K562 (cell line): ENCODE data around the gene CNOT4. TPM values are rescaled to one million over a fixed set of nuclear protein-coding genes. Genes with fewer than 3 reads are reported as not detected.

Experiments
- ZNF785 ChIP-seq: fragments of 250-450 bp; sonication (Bioruptor Pico); IDR thresholded peaks from 2 replicates; pipeline ENCODE4 v1.4.0; 2020; ENCODE audit warnings: mild to moderate bottlenecking
- polyA plus RNA-seq, 8 experiments: library from polyadenylated mRNA; depleted of rRNA in 4 of 8; stranded (reverse) in 5 of 8; unstranded in 3 of 8; fragments of >200 nt; fragmentation: Nextera tagmentation in 2 of 8; fragmentation: Illumina TruSeq in 1 of 8; extraction: Ambion mirVana in 2 of 8; extraction: Trizol in 1 of 8; gene quantifications; 2 replicates each; pipeline versions ENCODE4 v1.2.1 to v1.2.3, GENCODE V29; 2011 to 2014; ENCODE audit warnings: inconsistent platforms in 1 of 8, missing spikeins in 1 of 8
- total RNA-seq, 7 experiments: library from RNA; depleted of rRNA in 6 of 7; stranded (reverse); fragments of >200 nt in 6 of 7; fragmentation: Illumina TruSeq in 2 of 7; extraction: Trizol in 2 of 7; gene quantifications; 2 replicates each; pipeline versions ENCODE4 v1.2.1 to v1.2.3, GENCODE V29; 2011 to 2021; ENCODE audit warnings: low replicate concordance in 1 of 7
- TF ChIP-seq, protein P1 (sequence below): fragments of 450-650 bp; IDR thresholded peaks from 2 replicates; pipeline ENCODE4 v1.6.1; 2016; ENCODE audit warnings: mild to moderate bottlenecking, moderate library complexity
- TF ChIP-seq, protein P2 (sequence below): fragments of 450-650 bp; IDR thresholded peaks from 2 replicates; pipeline ENCODE4 v1.6.1; 2016; ENCODE audit warnings: borderline replicate concordance
- TF ChIP-seq, protein P3 (sequence below): sonication (generic); formaldehyde crosslinking; IDR thresholded peaks from 2 replicates; pipeline ENCODE4 v1.8.0; 2023; ENCODE audit warnings: missing genetic modification reagents, mild to moderate bottlenecking, borderline replicate concordance

The CNOT4 gene
- total and polyA plus RNA-seq, 9 of the 15 experiments (the other 6 are each of a cell fraction or from before 2014, with no cell fraction given) = 8.6 to 24.1 (median 15.4) TPM

DNA sequence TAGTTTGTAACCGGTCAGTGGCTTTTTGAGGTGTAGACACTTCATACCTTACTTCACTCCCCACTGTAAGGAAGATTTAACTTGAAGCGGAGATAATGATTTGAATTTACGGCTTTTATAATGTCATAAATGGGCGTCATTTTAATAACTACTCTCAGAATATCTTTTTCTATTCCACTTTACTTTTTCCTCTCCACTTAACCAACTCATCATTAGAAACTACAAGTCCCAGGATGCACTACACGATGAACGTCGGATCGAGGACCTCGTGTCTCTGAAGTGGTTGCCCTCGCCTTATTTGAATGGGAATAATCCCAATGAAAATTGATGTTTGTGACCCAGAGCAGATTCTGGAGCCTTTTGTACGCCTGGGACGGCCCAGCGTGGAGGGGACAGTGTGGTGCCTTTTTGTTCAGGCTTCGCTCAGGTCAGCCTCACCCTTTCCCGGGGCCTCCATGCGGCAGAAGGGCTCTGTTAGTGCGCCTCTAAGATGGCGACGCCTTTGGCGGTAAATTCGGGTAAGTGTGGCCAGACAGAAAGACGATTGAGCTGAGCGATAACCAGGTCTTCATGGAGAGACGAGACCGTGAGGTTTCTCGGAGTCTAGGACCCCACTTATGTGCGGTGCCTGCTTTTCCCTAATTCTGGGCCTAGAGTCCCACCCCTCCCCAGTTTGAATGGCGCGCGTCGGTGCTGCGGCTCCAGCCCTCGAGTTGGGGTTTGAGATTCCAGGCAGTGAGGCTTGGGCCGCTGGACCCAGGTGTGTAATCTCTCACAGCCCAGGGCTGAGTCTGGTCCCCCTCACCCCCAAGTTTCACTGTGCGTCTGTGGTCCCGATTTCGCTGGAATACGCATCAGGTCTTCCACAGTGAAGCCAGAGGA is 47.8 kb upstream of the CNOT4 start, which contains the start of gene NUP205 (continued):
- TF ChIP-seq, protein P1, sequence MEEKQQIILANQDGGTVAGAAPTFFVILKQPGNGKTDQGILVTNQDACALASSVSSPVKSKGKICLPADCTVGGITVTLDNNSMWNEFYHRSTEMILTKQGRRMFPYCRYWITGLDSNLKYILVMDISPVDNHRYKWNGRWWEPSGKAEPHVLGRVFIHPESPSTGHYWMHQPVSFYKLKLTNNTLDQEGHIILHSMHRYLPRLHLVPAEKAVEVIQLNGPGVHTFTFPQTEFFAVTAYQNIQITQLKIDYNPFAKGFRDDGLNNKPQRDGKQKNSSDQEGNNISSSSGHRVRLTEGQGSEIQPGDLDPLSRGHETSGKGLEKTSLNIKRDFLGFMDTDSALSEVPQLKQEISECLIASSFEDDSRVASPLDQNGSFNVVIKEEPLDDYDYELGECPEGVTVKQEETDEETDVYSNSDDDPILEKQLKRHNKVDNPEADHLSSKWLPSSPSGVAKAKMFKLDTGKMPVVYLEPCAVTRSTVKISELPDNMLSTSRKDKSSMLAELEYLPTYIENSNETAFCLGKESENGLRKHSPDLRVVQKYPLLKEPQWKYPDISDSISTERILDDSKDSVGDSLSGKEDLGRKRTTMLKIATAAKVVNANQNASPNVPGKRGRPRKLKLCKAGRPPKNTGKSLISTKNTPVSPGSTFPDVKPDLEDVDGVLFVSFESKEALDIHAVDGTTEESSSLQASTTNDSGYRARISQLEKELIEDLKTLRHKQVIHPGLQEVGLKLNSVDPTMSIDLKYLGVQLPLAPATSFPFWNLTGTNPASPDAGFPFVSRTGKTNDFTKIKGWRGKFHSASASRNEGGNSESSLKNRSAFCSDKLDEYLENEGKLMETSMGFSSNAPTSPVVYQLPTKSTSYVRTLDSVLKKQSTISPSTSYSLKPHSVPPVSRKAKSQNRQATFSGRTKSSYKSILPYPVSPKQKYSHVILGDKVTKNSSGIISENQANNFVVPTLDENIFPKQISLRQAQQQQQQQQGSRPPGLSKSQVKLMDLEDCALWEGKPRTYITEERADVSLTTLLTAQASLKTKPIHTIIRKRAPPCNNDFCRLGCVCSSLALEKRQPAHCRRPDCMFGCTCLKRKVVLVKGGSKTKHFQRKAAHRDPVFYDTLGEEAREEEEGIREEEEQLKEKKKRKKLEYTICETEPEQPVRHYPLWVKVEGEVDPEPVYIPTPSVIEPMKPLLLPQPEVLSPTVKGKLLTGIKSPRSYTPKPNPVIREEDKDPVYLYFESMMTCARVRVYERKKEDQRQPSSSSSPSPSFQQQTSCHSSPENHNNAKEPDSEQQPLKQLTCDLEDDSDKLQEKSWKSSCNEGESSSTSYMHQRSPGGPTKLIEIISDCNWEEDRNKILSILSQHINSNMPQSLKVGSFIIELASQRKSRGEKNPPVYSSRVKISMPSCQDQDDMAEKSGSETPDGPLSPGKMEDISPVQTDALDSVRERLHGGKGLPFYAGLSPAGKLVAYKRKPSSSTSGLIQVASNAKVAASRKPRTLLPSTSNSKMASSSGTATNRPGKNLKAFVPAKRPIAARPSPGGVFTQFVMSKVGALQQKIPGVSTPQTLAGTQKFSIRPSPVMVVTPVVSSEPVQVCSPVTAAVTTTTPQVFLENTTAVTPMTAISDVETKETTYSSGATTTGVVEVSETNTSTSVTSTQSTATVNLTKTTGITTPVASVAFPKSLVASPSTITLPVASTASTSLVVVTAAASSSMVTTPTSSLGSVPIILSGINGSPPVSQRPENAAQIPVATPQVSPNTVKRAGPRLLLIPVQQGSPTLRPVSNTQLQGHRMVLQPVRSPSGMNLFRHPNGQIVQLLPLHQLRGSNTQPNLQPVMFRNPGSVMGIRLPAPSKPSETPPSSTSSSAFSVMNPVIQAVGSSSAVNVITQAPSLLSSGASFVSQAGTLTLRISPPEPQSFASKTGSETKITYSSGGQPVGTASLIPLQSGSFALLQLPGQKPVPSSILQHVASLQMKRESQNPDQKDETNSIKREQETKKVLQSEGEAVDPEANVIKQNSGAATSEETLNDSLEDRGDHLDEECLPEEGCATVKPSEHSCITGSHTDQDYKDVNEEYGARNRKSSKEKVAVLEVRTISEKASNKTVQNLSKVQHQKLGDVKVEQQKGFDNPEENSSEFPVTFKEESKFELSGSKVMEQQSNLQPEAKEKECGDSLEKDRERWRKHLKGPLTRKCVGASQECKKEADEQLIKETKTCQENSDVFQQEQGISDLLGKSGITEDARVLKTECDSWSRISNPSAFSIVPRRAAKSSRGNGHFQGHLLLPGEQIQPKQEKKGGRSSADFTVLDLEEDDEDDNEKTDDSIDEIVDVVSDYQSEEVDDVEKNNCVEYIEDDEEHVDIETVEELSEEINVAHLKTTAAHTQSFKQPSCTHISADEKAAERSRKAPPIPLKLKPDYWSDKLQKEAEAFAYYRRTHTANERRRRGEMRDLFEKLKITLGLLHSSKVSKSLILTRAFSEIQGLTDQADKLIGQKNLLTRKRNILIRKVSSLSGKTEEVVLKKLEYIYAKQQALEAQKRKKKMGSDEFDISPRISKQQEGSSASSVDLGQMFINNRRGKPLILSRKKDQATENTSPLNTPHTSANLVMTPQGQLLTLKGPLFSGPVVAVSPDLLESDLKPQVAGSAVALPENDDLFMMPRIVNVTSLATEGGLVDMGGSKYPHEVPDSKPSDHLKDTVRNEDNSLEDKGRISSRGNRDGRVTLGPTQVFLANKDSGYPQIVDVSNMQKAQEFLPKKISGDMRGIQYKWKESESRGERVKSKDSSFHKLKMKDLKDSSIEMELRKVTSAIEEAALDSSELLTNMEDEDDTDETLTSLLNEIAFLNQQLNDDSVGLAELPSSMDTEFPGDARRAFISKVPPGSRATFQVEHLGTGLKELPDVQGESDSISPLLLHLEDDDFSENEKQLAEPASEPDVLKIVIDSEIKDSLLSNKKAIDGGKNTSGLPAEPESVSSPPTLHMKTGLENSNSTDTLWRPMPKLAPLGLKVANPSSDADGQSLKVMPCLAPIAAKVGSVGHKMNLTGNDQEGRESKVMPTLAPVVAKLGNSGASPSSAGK = peak; percentile 98
- TF ChIP-seq, protein P2, sequence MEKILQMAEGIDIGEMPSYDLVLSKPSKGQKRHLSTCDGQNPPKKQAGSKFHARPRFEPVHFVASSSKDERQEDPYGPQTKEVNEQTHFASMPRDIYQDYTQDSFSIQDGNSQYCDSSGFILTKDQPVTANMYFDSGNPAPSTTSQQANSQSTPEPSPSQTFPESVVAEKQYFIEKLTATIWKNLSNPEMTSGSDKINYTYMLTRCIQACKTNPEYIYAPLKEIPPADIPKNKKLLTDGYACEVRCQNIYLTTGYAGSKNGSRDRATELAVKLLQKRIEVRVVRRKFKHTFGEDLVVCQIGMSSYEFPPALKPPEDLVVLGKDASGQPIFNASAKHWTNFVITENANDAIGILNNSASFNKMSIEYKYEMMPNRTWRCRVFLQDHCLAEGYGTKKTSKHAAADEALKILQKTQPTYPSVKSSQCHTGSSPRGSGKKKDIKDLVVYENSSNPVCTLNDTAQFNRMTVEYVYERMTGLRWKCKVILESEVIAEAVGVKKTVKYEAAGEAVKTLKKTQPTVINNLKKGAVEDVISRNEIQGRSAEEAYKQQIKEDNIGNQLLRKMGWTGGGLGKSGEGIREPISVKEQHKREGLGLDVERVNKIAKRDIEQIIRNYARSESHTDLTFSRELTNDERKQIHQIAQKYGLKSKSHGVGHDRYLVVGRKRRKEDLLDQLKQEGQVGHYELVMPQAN = peak; percentile 92
- no peak for TF ChIP-seq ZNF785
- TF ChIP-seq, protein P3, sequence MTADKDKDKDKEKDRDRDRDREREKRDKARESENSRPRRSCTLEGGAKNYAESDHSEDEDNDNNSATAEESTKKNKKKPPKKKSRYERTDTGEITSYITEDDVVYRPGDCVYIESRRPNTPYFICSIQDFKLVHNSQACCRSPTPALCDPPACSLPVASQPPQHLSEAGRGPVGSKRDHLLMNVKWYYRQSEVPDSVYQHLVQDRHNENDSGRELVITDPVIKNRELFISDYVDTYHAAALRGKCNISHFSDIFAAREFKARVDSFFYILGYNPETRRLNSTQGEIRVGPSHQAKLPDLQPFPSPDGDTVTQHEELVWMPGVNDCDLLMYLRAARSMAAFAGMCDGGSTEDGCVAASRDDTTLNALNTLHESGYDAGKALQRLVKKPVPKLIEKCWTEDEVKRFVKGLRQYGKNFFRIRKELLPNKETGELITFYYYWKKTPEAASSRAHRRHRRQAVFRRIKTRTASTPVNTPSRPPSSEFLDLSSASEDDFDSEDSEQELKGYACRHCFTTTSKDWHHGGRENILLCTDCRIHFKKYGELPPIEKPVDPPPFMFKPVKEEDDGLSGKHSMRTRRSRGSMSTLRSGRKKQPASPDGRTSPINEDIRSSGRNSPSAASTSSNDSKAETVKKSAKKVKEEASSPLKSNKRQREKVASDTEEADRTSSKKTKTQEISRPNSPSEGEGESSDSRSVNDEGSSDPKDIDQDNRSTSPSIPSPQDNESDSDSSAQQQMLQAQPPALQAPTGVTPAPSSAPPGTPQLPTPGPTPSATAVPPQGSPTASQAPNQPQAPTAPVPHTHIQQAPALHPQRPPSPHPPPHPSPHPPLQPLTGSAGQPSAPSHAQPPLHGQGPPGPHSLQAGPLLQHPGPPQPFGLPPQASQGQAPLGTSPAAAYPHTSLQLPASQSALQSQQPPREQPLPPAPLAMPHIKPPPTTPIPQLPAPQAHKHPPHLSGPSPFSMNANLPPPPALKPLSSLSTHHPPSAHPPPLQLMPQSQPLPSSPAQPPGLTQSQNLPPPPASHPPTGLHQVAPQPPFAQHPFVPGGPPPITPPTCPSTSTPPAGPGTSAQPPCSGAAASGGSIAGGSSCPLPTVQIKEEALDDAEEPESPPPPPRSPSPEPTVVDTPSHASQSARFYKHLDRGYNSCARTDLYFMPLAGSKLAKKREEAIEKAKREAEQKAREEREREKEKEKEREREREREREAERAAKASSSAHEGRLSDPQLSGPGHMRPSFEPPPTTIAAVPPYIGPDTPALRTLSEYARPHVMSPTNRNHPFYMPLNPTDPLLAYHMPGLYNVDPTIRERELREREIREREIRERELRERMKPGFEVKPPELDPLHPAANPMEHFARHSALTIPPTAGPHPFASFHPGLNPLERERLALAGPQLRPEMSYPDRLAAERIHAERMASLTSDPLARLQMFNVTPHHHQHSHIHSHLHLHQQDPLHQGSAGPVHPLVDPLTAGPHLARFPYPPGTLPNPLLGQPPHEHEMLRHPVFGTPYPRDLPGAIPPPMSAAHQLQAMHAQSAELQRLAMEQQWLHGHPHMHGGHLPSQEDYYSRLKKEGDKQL (CRISPR knock-in tag) = no peak
